Ishikawa (cell line): ENCODE results near the gene DISP1.

Source experiments
- EP300 ChIP-seq: IDR thresholded peaks from 2 replicates; pipeline ENCODE4 v1.6.1; 2012; ENCODE audit warnings: borderline replicate concordance
- FOXM1 ChIP-seq: IDR thresholded peaks from 2 replicates; pipeline ENCODE4 v1.6.1; 2012; ENCODE audit warnings: low read depth, borderline replicate concordance
- REST ChIP-seq: IDR thresholded peaks from 2 replicates; pipeline ENCODE4 v1.6.1; 2012; ENCODE audit warnings: low read depth, mild to moderate bottlenecking
- TEAD4 ChIP-seq: IDR thresholded peaks from 2 replicates; pipeline ENCODE4 v1.6.1; 2012
- YY1 ChIP-seq: IDR thresholded peaks from 2 replicates; pipeline ENCODE4 v1.6.1; 2012; ENCODE audit warnings: low read depth
- TF ChIP-seq, protein P1 (sequence below): IDR thresholded peaks from 2 replicates; pipeline ENCODE4 v1.6.1; 2012
- TF ChIP-seq, protein P2 (sequence below): IDR thresholded peaks from 2 replicates; pipeline ENCODE4 v1.6.1; 2012

DNA sequence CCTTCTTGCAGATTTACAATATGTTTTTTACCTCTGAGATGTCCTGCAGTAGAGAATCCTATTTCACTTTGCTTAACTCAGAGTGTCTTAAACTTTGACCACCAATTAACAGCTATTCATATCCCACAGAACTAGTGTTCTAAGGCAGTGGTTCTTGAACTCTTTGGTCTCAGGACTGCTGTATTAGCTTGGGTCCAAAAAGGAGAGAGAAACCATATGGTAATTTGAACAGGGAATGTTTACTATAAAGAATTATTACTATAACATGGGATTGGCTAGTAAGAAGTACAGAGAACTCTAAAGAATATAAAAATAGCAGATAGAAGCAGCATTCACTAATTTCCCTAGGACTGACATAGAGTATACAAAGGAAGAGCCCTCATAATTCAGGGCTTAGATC, 46.2 kb upstream of the DISP1 start:
- TF ChIP-seq EP300 (no peak), REST (no peak), YY1 (no peak), TEAD4 (no peak), FOXM1 (no peak)
- TF ChIP-seq, protein P1, sequence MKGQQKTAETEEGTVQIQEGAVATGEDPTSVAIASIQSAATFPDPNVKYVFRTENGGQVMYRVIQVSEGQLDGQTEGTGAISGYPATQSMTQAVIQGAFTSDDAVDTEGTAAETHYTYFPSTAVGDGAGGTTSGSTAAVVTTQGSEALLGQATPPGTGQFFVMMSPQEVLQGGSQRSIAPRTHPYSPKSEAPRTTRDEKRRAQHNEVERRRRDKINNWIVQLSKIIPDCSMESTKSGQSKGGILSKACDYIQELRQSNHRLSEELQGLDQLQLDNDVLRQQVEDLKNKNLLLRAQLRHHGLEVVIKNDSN = no peak
- TF ChIP-seq, protein P2, sequence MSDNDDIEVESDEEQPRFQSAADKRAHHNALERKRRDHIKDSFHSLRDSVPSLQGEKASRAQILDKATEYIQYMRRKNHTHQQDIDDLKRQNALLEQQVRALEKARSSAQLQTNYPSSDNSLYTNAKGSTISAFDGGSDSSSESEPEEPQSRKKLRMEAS = no peak
